HG02610 (cell line): Measurements from ENCODE around the gene ACAP2.
"Not testable (repeated sequence)": the region's sequence is repeated elsewhere in the genome, so short reads cannot be mapped to it uniquely, and the experiment has no call there.

ENCODE experiments used
- ATAC-seq: cut with Tn5 transposase; IDR thresholded peaks from one replicate; pipeline ENCODE4 v1.9.1; 2021; ENCODE audit warnings: mild to moderate bottlenecking, moderate library complexity; ENCODE audit not compliant: unreplicated experiment

Gene ACAP2

DNA sequence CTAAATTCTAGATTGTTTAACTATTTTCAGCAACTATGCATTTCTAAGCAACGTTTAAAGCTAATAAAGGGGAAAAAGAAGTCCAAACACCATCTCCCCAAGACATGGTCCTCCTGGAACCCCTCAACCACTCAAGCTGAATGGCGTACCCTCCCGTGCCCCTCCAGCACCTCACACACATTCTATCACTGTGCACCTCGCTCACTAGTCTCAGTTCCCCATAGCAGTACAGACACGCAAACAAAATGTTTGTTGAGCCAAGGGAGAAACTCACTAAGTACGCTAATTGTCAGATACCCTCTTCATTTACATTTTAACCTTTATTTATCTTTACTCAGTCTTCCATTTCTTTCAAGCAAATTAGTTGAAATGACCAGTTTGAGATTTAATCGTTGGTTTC, 48.8 kb downstream of the ACAP2 start:
- no peak for ATAC-seq

DNA sequence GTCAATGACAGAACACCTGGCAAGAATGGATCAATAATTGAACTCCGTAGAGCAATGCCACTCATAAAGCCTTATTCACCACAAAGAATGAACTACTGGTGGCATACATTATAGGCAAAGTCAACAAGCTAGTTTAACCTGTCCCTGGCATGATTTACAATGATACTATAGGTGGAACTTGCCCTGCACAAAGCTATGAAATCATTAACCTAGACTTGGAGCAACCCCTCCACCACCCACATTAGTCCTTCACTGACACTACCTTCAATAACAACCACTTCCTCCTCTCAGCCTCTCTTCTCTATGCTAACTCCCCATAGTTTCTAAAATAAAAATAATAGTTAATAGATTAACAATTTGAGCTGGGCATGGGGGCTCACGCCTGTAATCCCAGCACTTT, 54.4 kb downstream of the ACAP2 start:
- no peak for ATAC-seq

DNA sequence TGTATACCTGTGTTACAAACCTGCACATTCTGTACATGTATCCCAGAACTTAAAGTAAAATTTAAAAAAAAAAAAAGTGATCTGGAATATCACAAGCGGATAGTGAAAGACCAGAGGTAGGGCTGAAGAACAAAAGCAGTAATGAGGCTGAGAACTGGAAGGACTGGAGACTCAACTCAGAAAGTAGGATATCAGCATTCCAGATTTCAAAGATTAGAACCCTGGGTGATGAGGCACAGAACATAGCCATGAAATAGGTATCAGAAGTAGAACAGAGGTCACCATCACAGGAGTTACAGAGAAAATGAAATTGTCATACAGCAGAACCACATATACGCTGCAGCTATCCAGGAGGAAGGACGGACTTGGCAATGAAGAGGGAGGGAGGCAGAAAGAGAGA, 56.1 kb downstream of the ACAP2 start:
- no peak for ATAC-seq

DNA sequence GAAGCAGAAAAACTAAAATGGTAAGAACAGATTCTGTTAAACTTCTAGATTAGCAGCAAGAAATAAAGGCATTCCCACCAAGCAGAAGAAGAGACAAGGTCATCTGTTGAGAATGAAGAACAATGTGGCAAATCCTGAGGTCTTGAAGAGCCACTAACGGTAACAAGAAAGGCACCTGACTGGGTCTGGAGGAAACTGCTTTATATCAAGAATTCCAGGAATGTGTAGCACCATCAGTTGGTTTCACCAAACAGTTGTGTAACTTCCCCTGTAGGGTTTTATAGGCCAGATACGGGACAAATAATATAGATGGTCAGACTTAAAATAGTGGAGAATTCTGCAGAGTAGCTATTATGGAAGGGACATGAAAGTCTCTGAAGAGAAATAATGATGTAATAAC, 57.3 kb downstream of the ACAP2 start:
- no peak for ATAC-seq

DNA sequence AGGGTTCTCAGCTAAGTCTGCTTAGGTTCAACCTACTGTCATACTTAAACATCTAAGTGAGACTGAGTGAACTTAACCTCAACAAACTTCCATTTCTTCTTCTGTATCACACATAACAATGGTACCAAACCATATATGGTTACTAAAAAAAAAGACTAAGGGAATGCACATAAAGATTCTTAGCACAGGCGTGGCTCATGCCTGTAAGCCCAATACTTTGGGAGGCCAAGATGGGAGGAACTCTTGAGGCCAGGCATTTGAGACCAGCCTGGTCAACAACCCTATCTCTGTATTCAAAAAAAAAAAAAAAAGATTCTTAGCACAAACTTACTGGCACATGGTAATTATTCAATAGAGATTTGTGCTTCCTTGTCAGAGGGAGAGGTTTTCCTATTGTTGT, 57.9 kb downstream of the ACAP2 start:
- ATAC-seq: no peak

DNA sequence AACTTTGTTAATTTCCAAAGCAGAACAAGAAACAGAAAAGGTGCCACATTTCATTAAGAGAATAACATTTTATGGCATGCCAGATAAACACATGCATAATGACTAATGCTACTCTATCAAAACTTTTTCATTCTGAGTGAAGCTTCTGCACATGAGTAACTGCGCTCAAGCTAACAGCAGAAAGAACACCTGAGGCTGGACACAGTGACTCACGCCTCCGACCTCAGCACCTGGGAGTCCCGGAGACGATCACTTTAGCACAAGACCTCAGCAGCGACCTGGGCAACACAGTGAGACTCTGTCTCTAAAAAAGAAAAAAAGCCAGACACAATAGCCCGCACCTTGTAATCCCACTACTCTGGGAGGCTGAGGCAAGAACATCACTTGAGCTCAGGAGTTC, 70.6 kb downstream of the ACAP2 start:
- no peak for ATAC-seq

DNA sequence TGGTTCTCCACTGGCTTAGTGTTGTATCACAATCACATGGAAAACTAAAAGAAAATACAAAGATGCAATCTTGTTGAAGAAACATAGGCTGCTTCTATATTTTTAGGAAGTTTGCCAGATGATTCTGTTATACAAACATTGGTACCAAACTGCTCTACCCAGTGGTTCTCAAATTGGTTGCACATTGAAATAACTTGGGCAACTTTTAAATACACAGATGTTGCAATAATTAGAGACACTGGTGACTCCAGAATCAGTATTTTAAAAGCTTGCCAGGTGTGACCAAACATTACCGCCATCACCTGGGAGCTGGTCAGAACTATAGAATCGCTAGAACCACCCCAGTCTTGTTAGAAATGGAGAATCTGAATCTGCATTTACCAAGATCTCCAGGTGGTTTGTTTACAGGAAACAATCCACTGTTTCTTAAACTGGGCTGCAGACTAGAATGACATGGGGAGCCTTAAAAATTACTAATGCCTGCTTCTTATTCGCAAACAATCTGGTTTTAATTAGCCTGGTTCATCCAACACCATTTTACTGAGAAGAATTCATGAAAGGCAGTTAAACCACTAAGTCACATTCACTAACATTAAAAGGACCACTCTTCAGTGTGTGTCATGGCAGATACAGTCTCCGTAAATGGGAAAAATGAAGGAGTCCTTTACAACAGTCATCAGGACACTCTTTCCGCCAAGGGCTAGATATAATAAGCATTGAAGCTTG, 76.5 kb downstream of the ACAP2 start:
- no peak for ATAC-seq

DNA sequence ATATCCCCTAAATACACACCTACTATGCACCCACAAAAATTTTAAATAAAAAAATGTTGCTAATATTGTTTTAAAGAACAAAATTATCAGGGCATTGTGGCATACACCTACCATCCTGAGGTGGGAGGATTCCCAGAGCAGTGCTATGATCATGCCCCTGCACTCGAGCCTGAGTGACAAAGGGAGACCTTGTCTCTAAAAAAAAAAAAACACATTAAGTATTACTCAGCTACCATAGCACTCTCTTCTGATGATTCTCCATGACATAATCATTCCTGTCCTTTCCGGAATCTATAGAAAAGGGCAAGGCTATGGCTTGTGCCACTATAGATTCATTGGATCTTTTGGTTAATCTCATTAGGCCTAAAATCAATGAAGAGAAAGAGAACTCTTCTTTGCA, 77.4 kb downstream of the ACAP2 start:
- ATAC-seq: no peak

DNA sequence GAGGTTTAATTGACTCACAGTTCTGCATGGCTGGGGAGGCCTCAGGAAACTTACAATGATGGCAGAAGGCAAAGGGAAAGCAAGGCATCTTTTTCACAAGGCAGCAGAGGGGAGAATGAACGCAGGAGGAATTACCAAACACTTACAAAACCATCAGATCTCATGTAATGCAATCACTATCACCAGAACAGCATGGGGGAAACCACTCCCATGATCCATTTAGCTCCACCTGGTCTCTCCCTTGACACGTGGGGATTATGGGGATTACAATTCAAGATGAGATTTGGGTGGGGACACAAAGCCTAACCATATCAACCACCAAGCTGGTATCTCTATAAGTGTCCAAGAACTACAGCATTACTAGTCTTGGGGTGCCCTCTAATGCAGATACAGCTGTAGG, 85.0 kb downstream of the ACAP2 start:
- not testable (repeated sequence) for ATAC-seq

DNA sequence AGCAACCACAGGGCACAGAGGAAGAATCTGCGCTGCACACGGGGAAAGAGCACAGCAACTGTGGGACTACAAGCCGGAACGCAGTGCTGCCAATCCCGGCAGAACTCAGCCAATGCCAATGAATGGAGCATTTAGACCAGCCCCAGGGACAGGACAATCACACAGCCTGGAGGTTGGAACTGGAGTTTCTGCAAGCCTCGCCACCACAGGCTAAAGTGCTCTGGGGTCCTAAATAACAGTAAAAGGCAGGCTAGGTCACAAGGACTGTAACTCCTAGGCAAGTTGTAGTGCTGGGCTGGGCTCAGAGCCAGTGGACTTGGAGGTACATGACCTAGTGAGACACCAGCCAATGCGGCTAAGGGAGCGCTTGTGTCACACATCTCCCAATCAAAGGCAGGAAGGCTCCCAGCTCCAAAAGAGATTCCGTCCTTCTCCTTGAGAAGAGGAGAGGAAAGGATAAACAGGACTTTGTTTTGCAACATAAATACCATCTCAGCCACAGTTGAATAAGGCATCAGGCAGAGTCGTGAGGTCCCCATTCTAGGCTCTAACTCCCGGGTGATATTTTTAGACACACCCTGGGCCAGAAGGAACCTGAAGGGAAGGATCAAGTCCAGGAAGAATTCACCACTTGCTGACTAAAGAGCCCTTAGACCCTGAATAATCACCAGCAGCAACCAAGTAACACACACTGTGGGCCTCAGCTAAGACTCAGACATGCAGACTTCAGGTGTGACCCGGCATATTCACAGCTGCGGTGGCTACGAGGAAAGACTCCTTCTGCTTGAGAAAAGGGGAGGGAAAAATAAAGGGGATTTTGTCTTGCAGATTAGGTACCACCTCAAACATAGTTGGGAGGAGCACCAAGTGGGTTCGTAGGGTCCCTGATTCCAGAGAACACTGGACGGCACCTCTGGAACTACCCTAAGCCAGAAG, 86.4 kb downstream of the ACAP2 start:
- no peak for ATAC-seq

DNA sequence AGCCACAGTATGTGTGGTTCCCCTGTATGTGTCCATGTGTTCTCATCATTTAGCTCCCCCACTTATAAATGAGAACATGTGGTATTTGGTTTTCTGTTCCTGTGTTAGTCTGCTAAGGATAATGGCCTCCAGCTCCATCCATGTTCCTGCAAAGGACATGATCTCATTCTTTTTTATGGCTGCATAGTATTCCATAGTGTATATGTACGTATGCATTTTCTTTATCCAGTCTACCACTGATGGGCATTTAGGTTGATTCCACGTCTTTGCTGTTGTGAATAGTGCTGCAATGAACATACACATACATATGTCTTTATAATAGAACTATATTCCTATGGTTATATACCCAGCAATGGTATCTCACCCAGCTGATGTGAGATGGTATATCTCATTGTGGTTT, 88.8 kb downstream of the ACAP2 start:
- not testable (repeated sequence) for ATAC-seq

DNA sequence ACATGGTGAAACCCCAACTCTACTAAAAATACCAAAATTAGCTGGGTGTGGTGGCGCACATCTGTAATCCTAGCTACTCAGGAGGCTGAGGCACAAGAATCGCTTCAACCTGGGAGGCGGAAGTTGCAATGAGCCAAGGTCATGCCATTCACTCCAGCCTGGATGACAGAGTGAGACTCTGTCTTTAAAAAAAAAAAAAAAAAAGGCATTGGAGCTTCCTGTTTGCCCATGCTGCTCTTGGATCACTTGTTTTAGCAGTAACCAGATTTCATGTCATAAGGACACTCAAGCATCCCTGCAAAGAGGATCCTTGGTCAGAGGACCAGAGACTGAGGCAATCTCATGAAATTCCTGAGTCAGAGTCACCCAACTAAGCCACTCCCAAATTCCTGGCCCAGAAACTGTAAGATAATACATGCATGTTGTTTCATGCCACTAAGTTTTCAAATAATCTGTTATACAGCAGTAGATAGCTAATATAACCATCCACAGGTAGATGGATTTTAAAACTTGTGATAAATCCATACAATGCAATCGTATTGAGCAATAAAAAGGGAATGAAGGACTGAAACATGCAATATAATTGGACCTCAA, 89.8 kb downstream of the ACAP2 start:
- ATAC-seq: no peak

DNA sequence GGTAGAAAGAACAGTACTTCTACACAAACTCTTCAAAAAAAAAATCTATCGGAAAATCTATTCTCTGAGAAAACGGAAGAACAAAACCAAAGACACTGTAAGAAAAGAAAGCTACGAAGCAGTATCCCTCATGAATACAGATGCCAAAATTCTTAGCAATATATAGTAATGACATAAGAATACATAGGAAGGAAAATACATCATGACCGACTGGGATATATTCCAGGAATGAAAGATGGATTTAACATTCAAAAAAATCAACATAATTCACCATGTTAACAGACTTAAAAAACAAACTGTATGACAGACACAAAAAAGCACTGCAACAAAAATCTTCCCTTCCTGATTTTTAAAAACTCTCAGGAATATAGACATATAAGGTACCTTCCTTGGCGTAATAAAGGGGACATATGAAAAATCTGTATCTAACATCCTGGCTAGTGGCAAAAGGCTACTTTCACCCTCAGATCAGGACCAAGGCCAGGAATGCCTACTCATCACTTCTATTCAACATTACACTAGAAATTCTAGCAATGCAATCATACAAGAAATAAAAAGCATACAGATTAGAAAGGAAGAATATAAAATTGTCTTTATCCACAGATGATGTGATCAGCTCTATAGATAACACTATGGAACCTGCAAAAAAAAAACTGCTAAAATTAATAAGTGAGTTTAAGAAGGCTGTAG, 94.2 kb downstream of the ACAP2 start:
- no peak for ATAC-seq

DNA sequence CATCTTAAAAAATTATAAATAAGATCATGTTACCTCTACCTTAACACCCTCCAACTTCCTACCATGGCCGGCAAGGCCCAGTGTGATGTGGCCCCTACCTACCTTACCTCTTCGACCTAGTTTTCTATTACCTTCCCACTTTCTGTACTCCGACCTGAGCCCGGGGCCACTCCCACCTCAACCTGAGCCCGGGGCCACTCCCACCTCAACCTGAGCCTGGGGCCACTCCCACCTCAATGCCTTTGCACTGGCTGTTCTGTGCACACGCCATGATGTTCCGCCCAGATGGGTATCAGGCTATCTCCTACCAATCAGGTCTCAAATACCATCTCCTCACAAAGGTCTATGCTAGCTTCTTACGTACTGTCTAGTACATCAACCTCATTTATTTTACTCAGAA, 105.1 kb downstream of the ACAP2 start:
- ATAC-seq: no peak

DNA sequence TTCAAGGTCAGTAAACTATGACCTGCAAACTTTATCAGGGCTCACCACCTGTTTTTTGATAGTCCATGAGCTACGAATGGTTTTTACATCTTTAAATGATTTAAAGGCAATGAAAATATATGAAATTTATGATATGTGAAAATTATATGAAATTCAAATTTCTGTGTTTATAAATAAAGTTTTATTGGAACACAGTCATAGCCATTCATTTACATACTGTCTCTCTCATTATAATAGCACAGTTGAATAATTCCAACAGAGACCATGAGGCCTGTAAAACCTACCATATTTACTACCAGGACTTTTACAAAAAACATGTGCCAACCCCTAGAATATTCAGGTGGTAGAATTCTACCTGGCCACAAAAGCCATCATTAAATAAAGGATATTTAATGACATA, 107.9 kb downstream of the ACAP2 start:
- ATAC-seq: no peak

DNA sequence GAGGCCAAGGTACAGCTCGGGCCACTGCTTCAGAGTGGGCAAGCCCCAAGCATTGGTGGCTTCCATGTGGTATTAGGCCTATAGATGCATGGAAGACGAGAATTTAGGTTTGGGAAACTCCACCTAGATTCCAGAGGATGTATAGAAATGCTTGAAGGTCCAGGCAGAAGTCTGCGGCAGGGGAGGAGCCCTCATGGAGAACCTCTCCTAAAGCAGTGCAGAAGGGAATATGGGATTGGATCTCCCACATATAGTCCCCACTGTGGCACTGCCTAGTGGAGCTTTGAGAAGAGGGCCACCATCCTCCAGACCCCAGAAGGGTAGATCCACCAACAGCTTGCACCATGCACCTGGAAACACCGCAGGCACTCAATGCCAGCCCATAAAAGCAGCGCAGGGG, 123.8 kb downstream of the ACAP2 start:
- ATAC-seq: no peak

DNA sequence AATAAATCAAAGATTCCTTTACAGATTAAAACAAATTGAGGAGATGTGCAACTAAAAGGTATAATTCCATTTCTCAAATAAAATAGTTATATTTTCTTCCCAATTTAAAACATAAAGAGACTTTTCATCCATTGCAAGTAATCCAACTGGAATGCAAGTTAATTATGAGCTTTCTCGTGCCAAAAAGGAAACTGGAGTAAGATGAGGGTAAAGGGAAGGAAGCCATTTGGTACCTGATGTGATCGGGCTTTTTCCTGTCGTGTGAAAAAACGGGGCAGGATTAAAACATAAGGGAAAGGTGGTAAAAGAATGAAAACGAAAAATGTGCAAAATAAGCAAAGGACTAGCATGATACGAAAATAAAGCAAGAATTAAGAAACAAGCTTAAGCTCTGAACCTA, 130.1 kb downstream of the ACAP2 start:
- ATAC-seq: no peak

DNA sequence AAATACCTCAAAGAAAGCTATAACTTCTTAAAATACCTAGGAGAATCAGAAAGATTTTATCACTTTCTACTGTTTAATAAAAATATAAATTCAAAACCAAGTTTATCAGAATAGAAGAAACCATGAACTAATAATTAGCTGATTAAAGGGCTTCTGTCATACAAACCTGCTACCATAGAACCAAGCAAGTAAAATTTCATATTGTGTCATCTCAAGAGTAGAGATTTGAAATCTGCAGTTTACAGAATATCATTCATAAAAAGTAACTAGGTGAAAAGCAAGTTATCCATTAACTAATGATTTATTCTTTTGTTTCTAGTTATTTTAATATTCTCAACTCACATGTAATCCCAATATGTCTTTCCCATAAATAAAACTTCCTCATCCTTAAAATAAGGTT, 135.1 kb downstream of the ACAP2 start:
- no peak for ATAC-seq

DNA sequence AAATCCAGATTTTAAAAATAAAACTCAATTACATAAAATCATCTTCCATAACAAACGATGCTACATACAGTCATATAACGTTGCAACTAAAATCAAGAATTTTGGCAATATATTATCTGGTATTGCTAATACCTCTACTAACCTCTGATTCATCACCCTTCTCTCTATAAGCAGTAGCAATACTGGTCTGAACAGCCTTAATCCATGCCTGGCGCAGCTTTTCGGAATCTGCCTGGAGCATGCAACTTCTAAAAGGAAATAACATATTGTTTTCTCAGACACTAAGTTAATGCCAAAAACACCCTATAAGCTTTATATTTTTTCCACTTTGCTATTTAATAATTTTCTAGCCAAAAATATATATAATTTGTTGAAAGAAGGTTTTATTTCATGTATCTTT, 136.5 kb downstream of the ACAP2 start:
- no peak for ATAC-seq

DNA sequence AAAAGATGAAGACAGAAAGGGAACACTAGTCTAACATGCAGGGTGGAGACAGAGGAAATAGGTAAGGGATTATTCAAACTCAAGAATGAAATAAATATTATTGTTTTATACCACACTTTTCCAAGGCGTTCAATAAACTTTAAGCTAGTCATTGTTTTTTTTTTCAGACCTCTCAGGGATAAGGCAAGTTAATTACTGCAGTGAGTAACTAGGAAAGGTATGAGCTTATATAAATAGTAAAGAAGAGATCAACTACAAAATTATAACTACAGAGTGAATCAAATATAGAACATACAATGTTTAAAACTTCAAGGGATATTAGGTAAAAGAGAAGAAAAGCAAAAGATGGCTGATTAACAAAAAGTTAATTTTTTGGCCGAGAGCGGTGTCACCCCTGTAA, 140.4 kb downstream of the ACAP2 start:
- no peak for ATAC-seq

DNA sequence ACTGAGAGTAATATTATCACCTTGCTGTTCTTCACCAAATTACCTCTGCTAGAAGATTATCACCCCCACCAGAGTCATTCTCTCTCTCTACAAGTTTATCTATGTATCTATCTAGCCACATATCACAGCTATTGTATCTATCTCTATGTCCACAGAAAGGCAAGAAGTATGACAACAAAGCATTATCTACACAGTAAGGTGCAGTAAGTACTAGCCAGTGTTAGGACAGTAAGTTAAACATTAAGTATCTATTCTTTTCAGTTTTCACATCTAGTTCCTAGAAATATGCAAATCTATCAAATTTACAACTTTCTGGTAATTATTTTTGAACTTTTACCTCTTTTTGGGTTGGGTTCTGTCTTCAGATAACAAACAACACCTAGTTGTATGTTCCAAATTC, 145.4 kb downstream of the ACAP2 start:
- ATAC-seq: no peak
